Uterus (tissue), 4 donors: ENCODE data around the gene ZFPM1. TPM values are rescaled to one million over a fixed set of nuclear protein-coding genes. Genes with fewer than 3 reads are reported as not detected.

Experiments used
- DNase-seq, 2 donors: peaks; one replicate each; pipeline ENCODE4 v3.0.0-alpha.2; 2019 to 2020
- H3K27ac ChIP-seq, 2 donors: fragments of 200-600 bp; sonication (generic); 1 replicate in 1 of 2; 2 replicates in 1 of 2; pipeline ENCODE4 v1.5.1; 2016 to 2018
- H3K27me3 ChIP-seq, 2 donors: fragments of 200-600 bp; sonication (generic); one replicate each; pipeline ENCODE4 v1.5.1; 2018 to 2019; ENCODE audit warnings: control low read depth in 1 of 2
- H3K36me3 ChIP-seq, 2 donors: fragments of 200-600 bp; sonication (generic); one replicate each; pipeline ENCODE4 v1.5.1; 2019; ENCODE audit warnings: control low read depth in 1 of 2
- H3K4me1 ChIP-seq, 2 donors: fragments of 200-600 bp; sonication (generic); one replicate each; pipeline ENCODE4 v1.5.1; 2018 to 2019; ENCODE audit warnings: control low read depth in 1 of 2
- H3K4me3 ChIP-seq, 2 donors: fragments of 200-600 bp; sonication (generic); 1 replicate in 1 of 2; 2 replicates in 1 of 2; pipeline ENCODE4 v1.5.1; 2018 to 2019; ENCODE audit warnings: mild to moderate bottlenecking in 1 of 2
- H3K9me3 ChIP-seq, 2 donors: fragments of 200-600 bp; sonication (generic); one replicate each; pipeline ENCODE4 v1.5.1; 2019; ENCODE audit warnings: control low read depth in 1 of 2
- POLR2A ChIP-seq, 2 donors: fragments of 450-650 bp; IDR thresholded peaks; one replicate each; pipeline ENCODE4 v1.6.1; 2016; ENCODE audit warnings: antibody characterized with exemption in 2 of 2, mild to moderate bottlenecking in 1 of 2, moderate library complexity in 1 of 2
- intact Hi-C: fragments of 100-400 bp; cut with DNase I; formaldehyde crosslinking; loops from one replicate; pipeline ENCODE4 v1.15.1; 2023; ENCODE audit warnings: low total_unique reads
- total RNA-seq, 4 donors: library from RNA; depleted of rRNA in 3 of 4; stranded (reverse); fragments of >200 nt in 3 of 4; gene quantifications; one replicate each; pipeline versions ENCODE4 v1.1.0 to v1.2.4, GENCODE V29; 2014 to 2023
- TF ChIP-seq, protein P1 (sequence below), 4 experiments: fragments of 200-600 bp in 2 of 4; fragments of 450-650 bp in 2 of 4; sonication (generic) in 2 of 4; IDR thresholded peaks; one replicate each; pipeline ENCODE4 v1.5.1; 2016 to 2019; ENCODE audit warnings: antibody characterized with exemption in 4 of 4, mild to moderate bottlenecking in 2 of 4, moderate library complexity in 1 of 4
- donor health status: DM: yes; HTN: yes; CAD: no.

ZFPM1 gene
- total RNA-seq, 4 donors from 2014 or later = under 0.01 to 6.9 (median 0.77) TPM

DNA sequence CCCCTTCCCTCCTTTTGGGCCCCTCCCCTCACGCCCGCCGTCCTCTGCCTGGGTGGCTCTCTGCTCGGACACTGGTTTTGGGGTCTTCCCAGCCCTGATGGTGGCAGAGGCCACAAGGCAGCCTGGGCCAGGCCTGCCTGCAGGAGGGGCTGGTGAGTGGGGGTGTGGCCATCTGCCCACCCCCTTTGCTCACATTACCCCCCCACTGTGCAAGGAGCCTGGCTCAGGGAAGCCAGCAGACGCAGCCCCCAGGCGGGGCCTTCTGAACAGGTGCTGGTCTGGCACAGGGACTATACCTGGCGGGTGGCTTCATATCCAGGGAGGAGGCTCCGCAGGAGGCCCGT lies 10.7 kb upstream of the ZFPM1 start:
- peaks cover 0 to 3% of the 10 kb centered on the region in 2 donors for H3K4me1 ChIP-seq
- no peaks in the 10 kb centered on the region for H3K9me3 ChIP-seq
- H3K27ac ChIP-seq = no peak overlapping the region
- H3K27me3 ChIP-seq = no peaks in the 10 kb centered on the region
- intact Hi-C loops = loop anchor here (5.0 to 10.0 kb wide), 2 partner anchors 82 to 120 kb away; no protein-coding TSS in a partner anchor
- no peak for DNase-seq
- no peak overlapping the region for H3K4me3 ChIP-seq
- H3K36me3 ChIP-seq = no peaks in the 10 kb centered on the region
- TF ChIP-seq POLR2A (IDR thresholded peaks at IDR 0.05) = no peak
- TF ChIP-seq, protein P1, sequence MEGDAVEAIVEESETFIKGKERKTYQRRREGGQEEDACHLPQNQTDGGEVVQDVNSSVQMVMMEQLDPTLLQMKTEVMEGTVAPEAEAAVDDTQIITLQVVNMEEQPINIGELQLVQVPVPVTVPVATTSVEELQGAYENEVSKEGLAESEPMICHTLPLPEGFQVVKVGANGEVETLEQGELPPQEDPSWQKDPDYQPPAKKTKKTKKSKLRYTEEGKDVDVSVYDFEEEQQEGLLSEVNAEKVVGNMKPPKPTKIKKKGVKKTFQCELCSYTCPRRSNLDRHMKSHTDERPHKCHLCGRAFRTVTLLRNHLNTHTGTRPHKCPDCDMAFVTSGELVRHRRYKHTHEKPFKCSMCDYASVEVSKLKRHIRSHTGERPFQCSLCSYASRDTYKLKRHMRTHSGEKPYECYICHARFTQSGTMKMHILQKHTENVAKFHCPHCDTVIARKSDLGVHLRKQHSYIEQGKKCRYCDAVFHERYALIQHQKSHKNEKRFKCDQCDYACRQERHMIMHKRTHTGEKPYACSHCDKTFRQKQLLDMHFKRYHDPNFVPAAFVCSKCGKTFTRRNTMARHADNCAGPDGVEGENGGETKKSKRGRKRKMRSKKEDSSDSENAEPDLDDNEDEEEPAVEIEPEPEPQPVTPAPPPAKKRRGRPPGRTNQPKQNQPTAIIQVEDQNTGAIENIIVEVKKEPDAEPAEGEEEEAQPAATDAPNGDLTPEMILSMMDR (IDR thresholded peaks at IDR 0.05) = no peak

DNA sequence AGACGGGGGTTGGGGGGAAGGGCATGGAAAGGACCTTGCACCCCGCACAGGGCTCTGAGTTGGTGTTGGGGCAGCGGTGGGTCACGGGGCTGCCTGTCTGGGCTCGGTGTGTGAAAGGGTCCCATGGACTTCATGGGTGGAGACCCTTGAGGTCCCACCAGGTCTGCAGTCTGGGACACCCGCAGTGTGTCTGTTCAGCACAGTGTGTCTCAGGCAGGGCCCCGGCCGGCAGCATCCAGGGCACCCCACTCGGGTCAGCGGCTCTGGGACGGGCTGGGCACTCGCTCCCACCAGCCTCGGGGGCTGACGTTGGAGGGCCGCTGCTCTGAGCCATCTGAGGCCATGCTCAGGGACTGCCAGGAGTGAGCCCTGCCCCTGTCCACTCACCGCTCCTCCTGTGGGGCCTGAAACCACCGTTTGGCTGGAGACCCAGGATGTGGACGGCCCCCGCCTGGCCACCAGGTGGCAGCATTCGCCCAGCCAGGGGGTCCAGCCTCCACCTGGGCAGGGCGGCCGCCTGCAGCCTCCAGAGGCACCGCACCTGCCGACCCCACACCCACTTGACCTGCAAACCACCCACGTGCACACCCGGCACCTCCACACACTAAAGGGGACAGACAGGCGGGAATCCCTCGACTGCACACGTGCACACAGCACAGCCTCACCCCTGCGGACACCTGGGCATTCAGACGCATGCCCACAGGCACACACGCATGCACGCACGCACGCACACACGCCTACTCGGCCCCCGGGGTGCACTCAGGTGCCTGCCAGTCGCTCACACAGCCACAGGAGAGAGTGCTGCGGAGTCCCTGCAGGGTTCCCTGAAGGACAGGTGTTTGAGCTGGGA lies 10.1 kb upstream of the ZFPM1 start:
- TF ChIP-seq, protein P1 (IDR thresholded peaks at IDR 0.05) = peak; percentile 94 to 98 (median 97)
- TF ChIP-seq POLR2A (IDR thresholded peaks at IDR 0.05) = peak in 1 of 2 donors; percentile 31
- DNase-seq = peak; percentile 65 to 79

DNA sequence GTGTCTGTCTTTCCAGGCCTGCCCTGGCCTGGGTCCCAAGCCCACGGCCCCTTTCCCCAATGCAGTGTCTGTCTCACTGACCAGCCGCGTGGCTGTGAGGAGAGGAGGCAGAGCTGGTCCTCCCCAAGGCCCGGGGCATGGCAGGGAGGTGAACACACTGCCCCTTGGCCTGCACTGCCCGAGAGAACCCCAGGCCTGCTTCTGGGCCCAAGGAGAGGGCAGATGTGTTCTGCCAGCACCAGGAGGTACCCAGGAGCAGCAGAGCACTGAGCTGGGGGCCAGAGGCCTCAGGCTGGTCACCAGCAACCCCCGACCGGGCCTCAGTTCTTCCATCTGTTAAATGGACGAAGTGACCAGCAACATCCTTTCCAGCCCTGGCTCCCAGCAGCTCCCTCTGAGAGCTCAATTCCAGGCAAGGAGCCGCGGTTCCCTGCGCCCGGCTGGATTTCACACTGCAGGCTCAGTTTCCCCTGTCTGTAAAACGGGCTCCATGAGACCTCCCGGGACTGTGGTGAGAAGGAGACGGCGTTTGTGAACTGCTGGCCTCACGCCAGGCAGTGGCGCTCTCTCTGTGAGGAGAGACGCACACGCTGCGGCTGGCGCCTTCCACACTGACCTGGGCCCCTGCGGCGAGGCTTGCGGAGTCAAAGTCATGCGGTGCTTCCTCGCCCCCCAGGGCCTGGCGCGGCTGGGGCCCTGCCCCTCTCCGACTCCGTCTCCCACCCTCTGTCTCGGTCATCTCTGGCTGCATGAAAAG lies 8.1 kb upstream of the ZFPM1 start:
- Histone ChIP-seq H3K36me3 (no peaks in the 10 kb centered on the region), H3K27ac (no peak overlapping the region), H3K9me3 (no peaks in the 10 kb centered on the region), H3K4me3 (no peak overlapping the region), H3K4me1 (peaks cover 0 to 3% of the 10 kb centered on the region in 2 donors), H3K27me3 (no peaks in the 10 kb centered on the region)
- intact Hi-C loops = loop anchor here (5.0 to 10.0 kb wide), 2 partner anchors 80 to 117 kb away; no protein-coding TSS in a partner anchor
- no peak for TF ChIP-seq POLR2A (IDR thresholded peaks at IDR 0.05)
- TF ChIP-seq, protein P1 (IDR thresholded peaks at IDR 0.05) = no peak
- DNase-seq = peak in 1 of 2 donors; percentile 28

More for the DNA sequence above, 10.1 kb upstream of the ZFPM1 start:
- Histone ChIP-seq H3K27ac (no peak overlapping the region), H3K9me3 (no peaks in the 10 kb centered on the region), H3K27me3 (no peaks in the 10 kb centered on the region), H3K4me1 (peaks cover 0 to 3% of the 10 kb centered on the region in 2 donors), H3K4me3 (no peak overlapping the region), H3K36me3 (no peaks in the 10 kb centered on the region)
- intact Hi-C loops = loop anchor here (5.0 to 10.0 kb wide), 2 partner anchors 82 to 119 kb away; no protein-coding TSS in a partner anchor

DNA sequence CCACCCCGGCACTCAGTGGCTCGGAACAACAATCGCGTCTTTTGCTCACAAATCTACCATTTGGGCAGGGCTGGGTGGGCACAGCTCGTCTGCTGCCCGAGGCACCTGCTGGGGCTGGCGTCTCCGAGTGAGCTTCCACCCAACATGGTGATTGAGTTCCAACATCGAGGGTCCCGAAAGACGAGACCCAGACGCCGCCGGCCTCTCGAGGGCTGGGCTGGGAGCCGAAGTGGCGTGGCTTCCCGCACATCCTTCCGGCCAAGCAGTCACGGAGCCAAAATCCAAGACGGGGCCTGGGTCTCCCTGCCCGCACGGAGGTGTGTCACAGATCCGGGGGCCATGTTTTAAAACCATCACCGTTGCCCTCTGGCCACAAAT lies 7.5 kb upstream of the ZFPM1 start:
- no peak for DNase-seq
- Histone ChIP-seq H3K36me3 (no peaks in the 10 kb centered on the region), H3K9me3 (no peaks in the 10 kb centered on the region), H3K27me3 (no peaks in the 10 kb centered on the region), H3K27ac (no peak overlapping the region), H3K4me3 (no peak overlapping the region), H3K4me1 (peaks cover 0 to 3% of the 10 kb centered on the region in 2 donors)
- TF ChIP-seq, protein P1 (IDR thresholded peaks at IDR 0.05) = no peak
- no peak for TF ChIP-seq POLR2A (IDR thresholded peaks at IDR 0.05)
- intact Hi-C loops = loop anchor here (10.0 kb wide), 1 partner anchor 79 kb away; no protein-coding TSS in a partner anchor
